Tibial nerve (tissue), 4 donors: ENCODE data around the gene LSR. TPM values are rescaled to one million over a fixed set of nuclear protein-coding genes. Genes with fewer than 3 reads are reported as not detected.
"Not testable (repeated sequence)": the region's sequence is repeated elsewhere in the genome, so short reads cannot be mapped to it uniquely, and the experiment has no call there.

Experiments used
- DNase-seq, 2 donors: peaks; one replicate each; pipeline ENCODE4 v3.0.0-alpha.2; 2019; ENCODE audit warnings: low spot score in 2 of 2
- H3K27ac ChIP-seq, 4 donors: fragments of 200-600 bp; sonication (generic) in 3 of 4; one replicate each; pipeline ENCODE4 v1.5.1; 2017 to 2019; ENCODE audit warnings: mild to moderate bottlenecking in 1 of 4
- H3K27me3 ChIP-seq, 2 donors: fragments of 200-600 bp; sonication (generic) in 1 of 2; one replicate each; pipeline versions ENCODE4 v1.5.1 to v1.6.0; 2017 to 2019
- H3K36me3 ChIP-seq, 3 donors: fragments of 200-600 bp; sonication (generic); one replicate each; pipeline ENCODE4 v1.5.1; 2018 to 2019
- H3K4me1 ChIP-seq, 4 donors: fragments of 200-600 bp; sonication (generic) in 3 of 4; one replicate each; pipeline ENCODE4 v1.5.1; 2017 to 2019
- H3K4me3 ChIP-seq, 4 donors: fragments of 200-600 bp; sonication (generic) in 3 of 4; one replicate each; pipeline ENCODE4 v1.5.1; 2017 to 2019; ENCODE audit warnings: mild to moderate bottlenecking in 1 of 4, moderate library complexity in 1 of 4
- H3K9me3 ChIP-seq, 4 donors: fragments of 200-600 bp; sonication (generic) in 3 of 4; one replicate each; pipeline ENCODE4 v1.5.1; 2017 to 2019
- CTCF ChIP-seq, 5 experiments: fragments of 200-600 bp in 3 of 5; fragments of 450-650 bp in 2 of 5; sonication (generic) in 3 of 5; IDR thresholded peaks; one replicate each; pipeline ENCODE4 v1.5.1; 2016 to 2019; ENCODE audit warnings: antibody characterized with exemption in 5 of 5, mild to moderate bottlenecking in 3 of 5, moderate library complexity in 2 of 5
- EP300 ChIP-seq, 2 donors: sonication (generic); formaldehyde crosslinking; IDR thresholded peaks; one replicate each; pipeline ENCODE4 v1.6.1; 2017; ENCODE audit warnings: antibody characterized with exemption in 2 of 2, mild to moderate bottlenecking in 1 of 2
- POLR2A ChIP-seq, 2 donors: fragments of 450-650 bp; IDR thresholded peaks; one replicate each; pipeline ENCODE4 v1.6.1; 2017; ENCODE audit warnings: antibody characterized with exemption in 2 of 2, mild to moderate bottlenecking in 2 of 2, moderate library complexity in 2 of 2
- WGBS, 2 donors: methylation state at CpG; one replicate each; pipeline ENCODE4 v1.1.5; 2018; 5-methylcytosine and 5-hydroxymethylcytosine counted together
- total RNA-seq, 4 donors: library from RNA; depleted of rRNA; stranded (reverse); fragments of >200 nt; gene quantifications; one replicate each; pipeline ENCODE4 v1.1.0, GENCODE V29; 2016

Gene LSR
- total RNA-seq, 4 donors from 2014 or later = 3.1 to 34.9 (median 19.1) TPM

DNA sequence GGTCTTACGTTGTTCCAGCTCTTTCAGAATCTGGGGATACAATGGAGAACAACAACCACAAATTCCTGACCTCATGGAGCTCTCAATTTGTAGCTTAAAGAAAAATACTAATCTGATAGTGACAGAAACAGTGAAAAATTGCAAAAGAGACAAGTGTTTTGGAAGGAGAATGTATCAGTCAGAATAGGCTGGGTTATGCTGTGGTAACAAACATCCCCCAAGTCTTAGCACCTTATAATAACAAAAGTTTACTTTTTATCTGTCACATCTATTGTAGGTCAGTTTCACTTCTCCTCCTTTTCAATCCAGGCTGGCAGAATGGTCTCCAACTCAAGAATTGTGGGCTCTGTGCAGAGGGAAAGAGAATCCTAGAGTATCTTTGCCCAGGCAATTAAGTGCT, 29.8 kb upstream of the LSR start:
- peaks cover 0 to 8% (median 6%) of the 10 kb centered on the region in 4 donors for H3K4me1 ChIP-seq
- no peak overlapping the region for H3K4me3 ChIP-seq
- no peaks in the 10 kb centered on the region for H3K27me3 ChIP-seq
- H3K36me3 ChIP-seq = no peaks in the 10 kb centered on the region
- H3K27ac ChIP-seq = no peak overlapping the region
- TF ChIP-seq CTCF (IDR thresholded peaks at IDR 0.05) = no peak
- TF ChIP-seq EP300 (IDR thresholded peaks at IDR 0.05) = no peak
- no peak for TF ChIP-seq POLR2A (IDR thresholded peaks at IDR 0.05)
- 90 to 96% methylated on average over 1 of the region's 1 CpG for WGBS, 2 donors
- no peak for DNase-seq
- peaks cover 0 to 39% (median 0%) of the 10 kb centered on the region in 4 donors for H3K9me3 ChIP-seq

DNA sequence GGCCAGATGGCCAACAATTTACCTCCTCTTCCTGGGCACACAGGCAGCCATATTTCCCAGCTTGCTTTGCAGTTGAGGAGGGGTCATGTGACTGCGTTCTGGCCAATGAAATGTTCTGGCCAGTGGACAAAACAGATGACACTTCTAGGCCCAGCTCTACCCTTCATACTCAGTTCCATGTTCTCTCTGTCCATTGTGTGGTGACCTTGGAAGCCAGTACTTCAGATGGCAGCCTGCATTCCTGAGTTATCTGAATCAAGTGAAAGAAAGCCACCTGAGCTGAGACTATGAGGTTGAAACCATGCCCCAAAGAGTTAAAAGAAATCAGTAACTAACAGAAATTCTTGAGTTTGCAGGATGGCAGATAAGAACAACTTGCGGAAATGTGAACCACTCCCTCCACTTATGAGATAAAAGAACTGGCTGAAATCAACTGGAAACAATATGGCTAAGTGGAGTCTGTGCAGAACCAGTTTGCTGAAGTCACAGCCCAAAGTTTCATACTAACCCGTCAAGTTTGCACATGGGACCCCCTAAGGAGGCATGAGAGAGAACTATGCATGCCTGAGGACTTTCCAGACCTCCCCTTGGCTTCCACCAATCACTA, 28.4 kb upstream of the LSR start:
- TF ChIP-seq POLR2A (IDR thresholded peaks at IDR 0.05) (no peak), EP300 (IDR thresholded peaks at IDR 0.05) (no peak), CTCF (IDR thresholded peaks at IDR 0.05) (no peak)
- no peak overlapping the region for H3K27ac ChIP-seq
- no peaks in the 10 kb centered on the region for H3K27me3 ChIP-seq
- no peak overlapping the region for H3K4me3 ChIP-seq
- no peaks in the 10 kb centered on the region for H3K36me3 ChIP-seq
- peaks cover 0 to 39% (median 0%) of the 10 kb centered on the region in 4 donors for H3K9me3 ChIP-seq
- no peak for DNase-seq
- WGBS, 2 donors = 63 to 69% methylated on average over 3 of the region's 3 CpGs
- H3K4me1 ChIP-seq = peaks cover 0 to 6% (median 0%) of the 10 kb centered on the region in 4 donors

DNA sequence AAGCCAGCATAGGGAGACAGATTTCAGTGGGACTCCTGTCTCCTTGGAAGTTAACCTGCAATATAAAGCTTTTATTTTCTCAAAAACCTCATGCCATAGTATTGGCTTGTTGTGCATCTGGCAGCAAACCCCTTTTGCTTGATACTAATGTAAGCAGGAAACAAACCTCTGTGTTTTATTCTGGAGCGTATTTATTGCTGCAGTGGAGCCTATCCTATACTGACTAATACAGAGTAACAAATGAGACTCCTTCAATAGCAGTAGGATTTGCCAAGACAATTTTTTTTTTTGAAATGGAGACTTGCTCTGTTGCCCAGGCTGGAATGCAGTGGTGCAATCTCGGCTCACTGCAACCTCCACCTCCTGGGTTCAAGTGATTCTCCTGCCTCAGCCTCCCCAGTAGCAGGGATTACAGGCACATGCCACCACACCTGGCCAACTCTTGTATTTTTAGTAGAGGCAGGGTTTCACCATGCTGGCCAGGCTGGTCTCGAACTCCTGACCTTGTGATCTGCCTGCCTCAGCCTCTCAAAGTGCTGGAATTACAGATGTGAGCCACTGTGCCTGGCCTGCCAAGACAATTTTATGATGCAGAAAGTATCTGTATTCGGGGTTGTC, 27.7 kb upstream of the LSR start:
- peaks cover 0 to 39% (median 0%) of the 10 kb centered on the region in 4 donors for H3K9me3 ChIP-seq
- H3K36me3 ChIP-seq, H3K27me3 ChIP-seq, DNase-seq, H3K4me3 ChIP-seq, H3K27ac ChIP-seq, H3K4me1 ChIP-seq: not testable (repeated sequence)
- 82 to 90% methylated on average over 4 of the region's 4 CpGs for WGBS, 2 donors

- H3K27ac ChIP-seq = no peak overlapping the region
- H3K27me3 ChIP-seq = no peaks in the 10 kb centered on the region
- TF ChIP-seq POLR2A (IDR thresholded peaks at IDR 0.05) (no peak), CTCF (IDR thresholded peaks at IDR 0.05) (no peak), EP300 (IDR thresholded peaks at IDR 0.05) (no peak)
- H3K4me1 ChIP-seq = no peaks in the 10 kb centered on the region
- H3K4me3 ChIP-seq = no peak overlapping the region
- 79 to 88% methylated on average over 7 of the region's 7 CpGs for WGBS, 2 donors
- no peaks in the 10 kb centered on the region for H3K36me3 ChIP-seq
- no peak for DNase-seq
- peaks cover 0 to 31% (median 0%) of the 10 kb centered on the region in 4 donors for H3K9me3 ChIP-seq
Measured at GRCh38 chr19:35222373-35223015, 26.3 kb upstream of the LSR start.

DNA sequence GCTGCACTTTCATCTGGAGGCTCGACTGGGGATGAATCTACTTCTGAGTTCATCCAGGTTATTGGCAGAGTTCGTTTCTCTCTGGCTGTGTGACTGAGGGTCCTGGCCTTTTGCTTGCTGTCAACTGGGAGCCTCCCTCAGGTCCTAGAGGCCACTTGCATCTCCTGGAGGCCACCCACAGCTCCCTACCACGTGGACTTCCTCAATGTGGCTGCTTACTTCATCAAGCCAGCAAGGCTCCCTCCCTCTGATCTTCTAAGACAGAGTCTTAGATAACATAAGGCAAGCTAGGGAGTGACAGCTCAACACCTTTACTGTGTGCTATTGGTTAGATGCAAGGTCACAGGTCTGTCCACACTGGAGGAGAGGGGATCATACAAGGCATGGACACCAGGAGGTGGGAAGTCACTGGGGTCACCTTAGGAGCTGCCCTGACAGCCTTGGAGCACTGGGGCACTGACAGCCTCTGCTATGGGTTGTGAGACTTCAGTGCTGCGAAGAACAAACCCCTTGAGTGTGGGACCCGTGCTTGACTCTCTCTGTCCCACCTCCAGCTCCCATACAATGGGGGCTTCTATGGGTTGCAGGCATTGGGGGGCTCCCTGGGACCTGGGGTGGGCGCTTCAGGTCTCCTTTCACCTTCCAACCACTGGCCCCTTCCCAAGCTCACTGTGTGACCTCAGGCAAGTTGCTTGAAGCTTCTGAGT, 25.6 kb upstream of the LSR start:
- Histone ChIP-seq H3K27me3 (no peaks in the 10 kb centered on the region), H3K36me3 (no peaks in the 10 kb centered on the region), H3K4me3 (no peak overlapping the region), H3K27ac (no peak overlapping the region), H3K4me1 (no peaks in the 10 kb centered on the region), H3K9me3 (peaks cover 0 to 28% (median 0%) of the 10 kb centered on the region in 4 donors)
- DNase-seq = no peak
- WGBS, 2 donors = 61 to 70% methylated on average over 6 of the region's 6 CpGs
- TF ChIP-seq CTCF (IDR thresholded peaks at IDR 0.05) = no peak
- no peak for TF ChIP-seq POLR2A (IDR thresholded peaks at IDR 0.05)
- TF ChIP-seq EP300 (IDR thresholded peaks at IDR 0.05) = no peak
